Activated T-cell treated with anti-CD3 and anti-CD28 coated beads, Interleukin-2, amount 50 U/mL, for 24 hours (primary cell): ENCODE results near the gene SH3BP2.

Experiments
- DNase-seq: peaks from one replicate; pipeline ENCODE4 v3.0.0-alpha.2; 2020
- H3K27ac Mint-ChIP-seq: 2 replicates; pipeline ENCODE4 v1.8.0; 2020; ENCODE audit warnings: mild to moderate bottlenecking, mixed read lengths
- H3K27me3 Mint-ChIP-seq: 2 replicates; pipeline ENCODE4 v1.8.0; 2020; ENCODE audit warnings: mixed read lengths
- H3K36me3 Mint-ChIP-seq: 2 replicates; pipeline ENCODE4 v1.8.0; 2020; ENCODE audit warnings: low read depth, mixed read lengths
- H3K4me1 Mint-ChIP-seq: 2 replicates; pipeline ENCODE4 v1.8.0; 2020; ENCODE audit warnings: low read depth, mixed read lengths
- H3K4me3 Mint-ChIP-seq: 2 replicates; pipeline ENCODE4 v1.8.0; 2020; ENCODE audit warnings: mild to moderate bottlenecking, moderate library complexity, mixed read lengths
- H3K9me3 Mint-ChIP-seq: 2 replicates; pipeline ENCODE4 v1.8.0; 2020; ENCODE audit warnings: mixed read lengths

SH3BP2 gene

DNA sequence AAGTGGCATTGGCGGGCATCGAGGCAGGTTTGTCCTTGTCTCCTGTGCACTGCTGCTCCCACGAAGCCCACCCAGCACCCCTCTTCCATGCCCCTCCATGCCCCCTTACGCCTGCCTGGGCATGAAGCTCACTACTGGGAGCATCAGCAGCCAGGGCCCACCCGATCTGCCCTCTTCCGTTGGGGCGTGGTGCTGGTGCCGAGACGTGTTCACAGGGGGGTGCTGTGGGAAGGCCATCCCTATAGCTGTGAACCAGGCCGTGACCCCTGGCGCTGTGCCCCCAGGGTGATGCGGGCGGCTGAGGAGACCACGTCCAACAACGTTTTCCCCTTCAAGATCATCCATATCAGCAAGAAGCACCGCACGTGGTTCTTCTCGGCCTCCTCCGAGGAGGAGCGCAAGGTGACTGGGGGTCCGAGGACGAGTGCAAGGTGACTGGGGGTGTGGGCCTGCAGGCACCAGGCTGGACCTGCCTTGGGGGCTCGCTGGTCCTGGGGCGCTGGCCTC is 31.5 kb downstream of the SH3BP2 start:
- no peak overlapping the region for H3K4me3 Mint-ChIP-seq
- peaks cover 86% of the 10 kb centered on the region for H3K36me3 Mint-ChIP-seq
- peaks cover 9% of the 10 kb centered on the region for H3K4me1 Mint-ChIP-seq
- no peak overlapping the region for H3K27ac Mint-ChIP-seq
- no peaks in the 10 kb centered on the region for H3K27me3 Mint-ChIP-seq
- no peaks in the 10 kb centered on the region for H3K9me3 Mint-ChIP-seq
- no peak for DNase-seq

DNA sequence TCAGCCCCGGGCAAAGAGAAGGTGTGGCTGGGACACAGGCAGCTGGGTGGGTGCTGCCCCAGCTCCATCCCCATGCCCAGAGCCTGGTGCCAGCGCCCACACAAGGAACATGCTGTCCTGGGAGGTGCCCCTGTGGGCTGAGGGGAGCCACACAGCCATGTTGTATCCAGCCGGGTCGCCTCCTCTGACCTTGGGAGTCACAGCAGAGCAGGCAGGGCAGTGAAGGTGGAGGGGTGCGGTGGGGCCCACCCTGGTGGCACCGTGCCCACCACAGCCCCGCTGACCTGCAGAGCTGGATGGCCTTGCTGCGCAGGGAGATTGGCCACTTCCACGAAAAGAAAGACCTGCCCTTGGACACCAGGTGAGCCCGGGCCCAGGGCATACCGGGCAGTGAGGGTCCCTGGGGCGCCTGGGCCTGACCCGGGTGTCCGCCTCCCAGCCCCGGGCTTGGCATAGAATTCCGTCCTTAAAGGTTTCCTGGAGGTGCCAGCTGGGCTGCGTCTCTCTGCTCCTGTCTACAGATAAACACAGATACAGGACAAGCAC is 32.0 kb downstream of the SH3BP2 start:
- Mint-ChIP-seq H3K4me3 (no peak overlapping the region), H3K36me3 (peaks cover 87% of the 10 kb centered on the region), H3K27me3 (no peaks in the 10 kb centered on the region), H3K9me3 (no peaks in the 10 kb centered on the region), H3K27ac (no peak overlapping the region), H3K4me1 (peaks cover 4% of the 10 kb centered on the region)
- DNase-seq = no peak

GRCh38 chr4:2825740-2826139 is 32.9 kb downstream of the SH3BP2 start:
- H3K27me3 Mint-ChIP-seq = no peaks in the 10 kb centered on the region
- H3K4me3 Mint-ChIP-seq = no peak overlapping the region
- H3K27ac Mint-ChIP-seq = no peak overlapping the region
- no peak for DNase-seq
- no peaks in the 10 kb centered on the region for H3K4me1 Mint-ChIP-seq
- peaks cover 87% of the 10 kb centered on the region for H3K36me3 Mint-ChIP-seq
- no peaks in the 10 kb centered on the region for H3K9me3 Mint-ChIP-seq

DNA sequence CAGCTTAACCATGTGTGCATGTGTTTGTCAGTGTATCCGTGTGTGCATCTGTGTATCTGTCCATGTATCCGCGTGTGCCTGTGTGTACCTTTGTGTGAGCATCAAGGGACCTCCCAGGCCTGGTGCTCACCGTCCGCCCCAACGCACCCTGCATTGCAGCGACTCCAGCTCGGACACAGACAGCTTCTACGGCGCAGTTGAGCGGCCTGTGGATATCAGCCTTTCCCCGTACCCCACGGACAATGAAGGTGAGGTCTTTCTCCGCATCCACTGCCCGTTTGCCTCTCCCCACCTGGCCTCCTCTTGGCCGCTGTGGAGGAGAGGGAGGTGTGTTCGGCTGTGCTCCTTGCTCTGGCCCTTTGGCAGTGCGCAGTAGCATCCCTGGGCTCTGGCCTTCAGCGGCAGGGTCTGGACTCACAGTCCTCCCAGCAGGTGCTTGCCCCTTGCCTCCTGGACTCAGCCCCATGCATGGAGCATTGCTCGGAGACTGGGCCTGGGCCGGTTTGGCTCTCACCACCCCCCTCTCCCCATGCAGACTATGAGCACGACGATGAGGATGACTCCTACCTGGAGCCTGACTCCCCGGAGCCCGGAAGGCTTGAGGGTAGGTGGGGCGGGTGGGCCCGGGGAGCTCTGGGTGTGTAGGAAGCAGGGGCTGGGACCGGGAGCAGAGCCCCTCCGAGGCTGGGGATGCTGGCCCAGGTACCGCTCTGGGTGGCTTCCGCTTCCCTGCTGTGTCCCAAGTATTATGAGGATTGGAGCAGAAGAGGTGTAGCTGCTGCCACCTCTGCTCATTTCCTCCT is 34.4 kb downstream of the SH3BP2 start:
- Mint-ChIP-seq H3K36me3 (peaks cover 93% of the 10 kb centered on the region), H3K27me3 (no peaks in the 10 kb centered on the region), H3K4me3 (no peak overlapping the region), H3K4me1 (no peaks in the 10 kb centered on the region), H3K9me3 (no peaks in the 10 kb centered on the region), H3K27ac (peak overlapping the region; percentile 29)
- no peak for DNase-seq

- Mint-ChIP-seq H3K36me3 (peaks cover 92% of the 10 kb centered on the region), H3K4me1 (no peaks in the 10 kb centered on the region), H3K4me3 (no peak overlapping the region), H3K9me3 (no peaks in the 10 kb centered on the region), H3K27ac (peak overlapping the region; percentile 50), H3K27me3 (no peaks in the 10 kb centered on the region)
- no peak for DNase-seq
These were observed 35.2 kb downstream of the SH3BP2 start for GRCh38 chr4:2827874-2828751.

DNA sequence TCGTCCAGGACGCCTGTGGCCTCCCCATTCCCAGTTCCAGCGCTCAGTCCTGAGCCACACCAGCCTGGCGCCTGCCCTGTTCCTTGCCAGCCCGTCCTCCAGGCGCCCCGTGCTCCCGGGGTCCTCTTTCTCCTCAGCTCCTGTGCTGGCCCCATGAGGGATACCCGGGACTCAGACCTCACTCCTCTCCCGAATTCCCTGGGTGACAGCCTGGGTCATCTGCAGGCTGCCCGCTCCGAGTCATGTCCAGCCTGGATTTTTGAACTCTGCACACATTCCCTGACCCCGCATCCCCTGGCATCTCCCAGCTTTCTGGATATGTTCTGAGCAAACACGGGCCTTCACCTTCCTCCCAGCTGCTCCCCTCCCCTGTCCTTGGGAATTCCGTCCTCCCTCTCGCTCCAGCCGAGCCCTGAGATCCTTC is 35.9 kb downstream of the SH3BP2 start:
- peak overlapping the region; percentile 50 for H3K27ac Mint-ChIP-seq
- H3K4me1 Mint-ChIP-seq = peaks cover 5% of the 10 kb centered on the region
- H3K27me3 Mint-ChIP-seq = no peaks in the 10 kb centered on the region
- peaks cover 92% of the 10 kb centered on the region for H3K36me3 Mint-ChIP-seq
- no peak overlapping the region for H3K4me3 Mint-ChIP-seq
- DNase-seq = no peak
- H3K9me3 Mint-ChIP-seq = no peaks in the 10 kb centered on the region

DNA sequence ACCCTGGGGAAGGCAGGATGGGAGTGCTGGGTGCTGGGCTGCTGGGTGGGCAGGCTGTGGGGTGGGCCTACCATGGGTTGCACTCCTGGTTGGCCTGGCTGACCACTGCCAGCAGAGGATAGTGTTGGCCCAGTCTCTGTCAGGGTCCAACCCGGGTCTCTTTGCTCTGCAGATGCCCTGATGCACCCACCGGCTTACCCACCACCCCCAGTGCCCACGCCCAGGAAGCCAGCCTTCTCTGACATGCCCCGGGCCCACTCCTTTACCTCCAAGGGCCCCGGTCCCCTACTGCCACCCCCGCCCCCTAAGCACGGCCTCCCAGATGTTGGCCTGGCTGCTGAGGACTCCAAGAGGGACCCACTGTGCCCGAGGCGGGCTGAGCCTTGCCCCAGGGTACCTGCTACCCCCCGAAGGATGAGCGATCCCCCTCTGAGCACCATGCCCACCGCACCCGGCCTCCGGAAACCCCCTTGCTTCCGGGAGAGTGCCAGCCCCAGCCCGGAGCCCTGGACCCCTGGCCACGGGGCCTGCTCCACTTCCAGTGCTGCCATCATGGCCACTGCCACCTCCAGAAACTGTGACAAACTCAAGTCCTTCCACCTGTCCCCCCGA is 36.5 kb downstream of the SH3BP2 start:
- Mint-ChIP-seq H3K36me3 (peaks cover 90% of the 10 kb centered on the region), H3K27ac (peak overlapping the region; percentile 29), H3K4me3 (no peak overlapping the region), H3K9me3 (no peaks in the 10 kb centered on the region), H3K27me3 (no peaks in the 10 kb centered on the region), H3K4me1 (peaks cover 8% of the 10 kb centered on the region)
- no peak for DNase-seq

- Mint-ChIP-seq H3K27ac (no peak overlapping the region), H3K4me3 (no peak overlapping the region), H3K9me3 (no peaks in the 10 kb centered on the region), H3K27me3 (no peaks in the 10 kb centered on the region), H3K36me3 (peaks cover 88% of the 10 kb centered on the region), H3K4me1 (peaks cover 14% of the 10 kb centered on the region)
- no peak for DNase-seq
These were observed 37.1 kb downstream of the SH3BP2 start for GRCh38 chr4:2829933-2830451.

DNA sequence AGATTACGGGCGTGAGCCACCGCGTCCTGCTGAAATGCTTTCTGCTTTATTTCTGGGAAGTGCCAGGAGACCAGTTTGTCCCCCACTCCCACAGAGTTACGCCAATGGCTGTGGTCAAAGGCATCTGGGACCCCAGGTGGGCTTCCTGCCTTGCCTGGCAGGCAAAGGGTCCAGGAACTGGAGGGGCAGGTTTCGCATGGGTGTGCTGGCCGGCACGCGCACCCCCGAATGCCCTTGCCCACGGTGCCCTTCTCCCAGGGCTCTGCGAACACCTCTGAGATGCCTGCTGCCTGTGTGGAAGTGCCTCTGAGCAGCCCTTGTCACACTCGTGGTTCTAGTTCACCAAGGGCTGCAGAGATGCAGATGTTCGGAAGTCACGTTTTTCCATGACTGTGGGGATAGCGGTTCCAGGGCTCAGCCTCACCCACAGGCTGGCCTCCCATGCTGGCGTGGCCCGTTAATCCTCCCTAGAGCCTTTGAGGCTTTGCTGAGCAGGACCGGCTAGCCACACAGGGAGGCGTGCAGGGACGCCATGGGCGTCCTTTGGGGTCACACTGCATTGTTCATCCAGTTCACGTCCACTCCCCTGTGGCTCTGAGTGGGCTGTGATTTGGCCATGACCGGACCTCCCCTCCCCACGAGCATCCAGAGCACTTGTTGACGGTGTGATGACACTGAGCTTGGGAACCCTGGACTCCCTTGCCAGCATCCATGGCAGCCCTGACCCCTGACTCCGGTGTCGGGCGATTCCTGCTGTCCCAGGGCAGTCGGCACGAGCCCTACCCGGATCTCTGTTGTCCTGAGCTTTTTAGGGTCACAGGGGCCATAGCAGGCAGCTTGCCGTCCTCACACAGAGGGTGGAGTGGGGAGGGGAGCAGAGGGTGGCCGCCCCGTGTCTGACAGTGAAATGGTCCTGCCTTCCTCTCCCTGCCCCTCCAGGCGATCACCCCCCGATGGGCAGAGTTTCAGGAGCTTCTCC is 38.0 kb downstream of the SH3BP2 start:
- Mint-ChIP-seq H3K9me3 (no peaks in the 10 kb centered on the region), H3K36me3 (peaks cover 86% of the 10 kb centered on the region), H3K27me3 (no peaks in the 10 kb centered on the region), H3K4me1 (peaks cover 23% of the 10 kb centered on the region), H3K27ac (no peak overlapping the region), H3K4me3 (no peak overlapping the region)
- no peak for DNase-seq

DNA sequence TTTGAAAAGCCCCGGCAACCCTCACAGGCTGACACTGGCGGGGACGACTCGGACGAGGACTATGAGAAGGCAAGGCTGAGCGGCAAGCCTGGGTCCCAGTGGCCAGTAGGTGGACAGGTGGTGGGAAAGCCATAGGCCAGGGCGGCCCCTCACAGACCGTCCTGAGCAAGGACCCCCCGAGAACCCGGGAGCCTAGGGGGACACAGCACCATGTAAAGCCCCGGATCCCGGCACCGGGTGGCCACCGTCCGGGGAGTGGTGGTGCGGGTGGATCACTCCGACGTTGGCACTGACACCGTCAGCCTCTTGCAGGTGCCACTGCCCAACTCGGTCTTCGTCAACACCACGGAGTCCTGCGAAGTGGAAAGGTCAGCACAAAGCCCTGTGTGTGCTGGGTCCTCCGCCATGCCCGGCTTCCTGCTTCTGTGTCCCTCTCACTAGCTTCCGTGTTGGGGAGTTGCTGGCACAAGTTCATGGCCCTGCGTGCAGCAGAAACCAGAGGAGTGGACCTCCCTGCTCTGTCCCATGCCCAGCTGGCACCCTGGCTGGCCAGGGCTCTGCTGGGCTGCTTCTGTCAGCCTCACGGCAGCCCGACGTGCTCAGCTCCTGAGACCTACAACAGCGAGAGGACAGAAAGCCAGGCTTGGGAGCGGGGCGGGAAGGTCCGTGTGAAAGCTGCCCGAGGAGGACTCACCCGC is 38.9 kb downstream of the SH3BP2 start:
- H3K27ac Mint-ChIP-seq = no peak overlapping the region
- H3K9me3 Mint-ChIP-seq = no peaks in the 10 kb centered on the region
- H3K4me3 Mint-ChIP-seq = no peak overlapping the region
- peaks cover 87% of the 10 kb centered on the region for H3K36me3 Mint-ChIP-seq
- H3K4me1 Mint-ChIP-seq = peaks cover 31% of the 10 kb centered on the region
- peak; percentile 20 for DNase-seq
- H3K27me3 Mint-ChIP-seq = no peaks in the 10 kb centered on the region

DNA sequence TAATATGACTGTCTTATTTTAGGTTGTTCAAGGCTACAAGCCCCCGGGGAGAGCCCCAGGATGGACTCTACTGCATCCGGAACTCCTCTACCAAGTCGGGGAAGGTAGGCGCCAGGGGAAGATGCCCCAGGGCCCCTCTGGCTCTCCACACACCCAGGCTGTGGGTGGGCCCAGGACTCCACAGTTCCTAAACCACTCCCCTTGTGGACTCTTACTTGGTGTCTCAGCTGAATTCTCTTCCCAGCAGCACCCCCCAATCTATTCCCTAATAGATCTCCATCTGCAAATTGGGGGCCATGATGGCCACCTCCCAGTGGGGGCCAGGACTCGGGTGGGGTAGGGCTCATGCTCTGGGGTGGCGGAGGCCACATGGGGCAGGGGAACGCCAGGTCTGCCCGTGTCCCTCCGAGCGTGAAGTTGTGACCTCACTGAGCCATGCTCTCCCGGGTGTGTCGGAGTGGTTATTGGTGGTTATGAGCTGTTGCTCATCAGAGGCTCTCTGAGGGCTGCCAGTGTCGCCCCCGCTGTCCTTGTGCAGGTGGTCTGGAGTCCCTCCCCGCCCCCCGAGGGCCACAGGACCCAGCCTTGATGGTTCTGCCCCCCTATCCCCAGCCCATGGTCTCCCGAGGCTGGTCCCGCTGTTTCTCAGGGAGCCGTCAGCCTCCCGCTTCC is 39.6 kb downstream of the SH3BP2 start:
- Mint-ChIP-seq H3K36me3 (peaks cover 87% of the 10 kb centered on the region), H3K27ac (peak overlapping the region; percentile 50), H3K9me3 (no peaks in the 10 kb centered on the region), H3K27me3 (no peaks in the 10 kb centered on the region), H3K4me3 (no peak overlapping the region), H3K4me1 (peaks cover 38% of the 10 kb centered on the region)
- peak; percentile 28 for DNase-seq

DNA sequence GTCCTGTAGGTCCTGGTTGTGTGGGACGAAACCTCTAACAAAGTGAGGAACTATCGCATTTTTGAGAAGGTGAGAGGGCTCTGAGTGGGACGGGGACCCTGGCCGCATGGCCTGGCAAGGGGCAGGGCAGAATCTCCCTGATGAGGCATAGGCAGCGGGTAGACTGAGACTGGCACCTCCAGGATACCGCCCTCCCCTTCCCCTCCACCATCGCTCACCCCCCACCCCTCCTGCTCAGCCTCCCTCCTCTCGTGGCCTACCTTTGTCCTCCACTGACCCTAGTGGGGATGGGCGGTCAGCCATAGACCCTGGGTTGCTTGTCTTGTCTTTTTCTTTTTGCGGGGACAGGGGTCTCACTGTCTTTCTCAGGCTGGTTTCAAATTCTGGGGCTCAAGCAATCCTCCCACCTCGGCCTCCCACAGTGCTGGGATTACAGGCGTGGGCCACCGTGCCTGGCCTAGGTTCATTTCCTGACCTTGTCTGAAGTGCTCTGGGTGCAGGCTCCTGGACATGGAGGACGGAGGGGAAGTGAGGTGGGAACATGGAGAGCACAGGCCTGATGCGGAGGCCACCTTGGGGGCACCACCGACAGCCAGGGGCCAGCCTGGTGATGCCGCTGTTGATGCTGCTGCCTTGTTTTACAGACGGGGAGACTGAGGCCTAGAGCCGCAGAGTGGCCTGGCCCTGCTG is 40.2 kb downstream of the SH3BP2 start:
- DNase-seq = no peak
- peaks cover 83% of the 10 kb centered on the region for H3K36me3 Mint-ChIP-seq
- H3K27ac Mint-ChIP-seq = peak overlapping the region; percentile 61
- H3K9me3 Mint-ChIP-seq = no peaks in the 10 kb centered on the region
- no peak overlapping the region for H3K4me3 Mint-ChIP-seq
- no peaks in the 10 kb centered on the region for H3K27me3 Mint-ChIP-seq
- peaks cover 45% of the 10 kb centered on the region for H3K4me1 Mint-ChIP-seq
